Measurements from ENCODE around the gene MMP11.

The MMP11 gene

DNA sequence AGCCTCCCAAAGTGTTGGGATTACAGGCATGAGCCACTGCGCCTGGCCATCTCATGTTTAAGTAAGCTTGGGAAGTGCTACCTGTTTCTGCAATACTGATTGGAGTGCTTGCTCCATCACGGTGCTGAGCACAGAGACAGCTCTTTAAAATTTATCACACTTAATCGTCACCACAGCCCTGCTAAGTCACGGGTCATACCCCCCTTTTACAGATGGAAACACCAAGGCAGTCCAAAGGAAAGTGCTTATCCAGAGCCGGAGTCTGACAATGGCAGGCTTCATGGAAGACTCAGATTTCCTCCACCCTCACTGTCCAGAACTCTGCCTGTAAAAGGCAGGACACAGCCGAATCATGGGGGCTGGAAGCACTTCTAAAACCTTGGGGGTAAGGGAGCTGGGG, 12.6 kb upstream of the MMP11 start:
- no peak for DNase-seq (ENCODE audit: low spot score)

- peak; percentile 68 for DNase-seq (ENCODE audit: low spot score)
Observed at GRCh38 chr22:23762842-23763578, 9.6 kb upstream of the MMP11 start, which contains the start of gene C22orf15. Gene C22orf15, plus strand, starts transcription at chr22:23762990. Its CDS starts 317 bp downstream, at chr22:23763307.

DNA sequence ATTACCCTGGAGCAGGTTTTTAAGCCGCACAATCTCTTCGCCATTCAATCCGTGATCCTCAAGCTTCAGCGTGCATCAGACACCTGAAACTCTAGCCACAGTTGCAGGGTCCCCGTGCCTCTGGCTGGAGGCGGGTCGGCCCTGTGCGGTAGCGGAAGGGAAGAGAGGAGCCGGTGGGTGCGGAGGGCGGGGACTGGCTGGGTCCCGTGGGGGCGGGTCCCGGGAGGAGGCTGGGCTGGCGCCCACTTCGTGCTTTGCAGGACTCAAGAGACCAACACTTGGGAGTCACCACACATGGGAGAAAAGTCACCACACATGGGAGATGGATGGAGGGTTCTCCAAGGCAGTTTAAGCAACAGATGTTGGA, 9.1 kb upstream of the MMP11 start:
- DNase-seq (ENCODE audit: low spot score) = no peak

DNA sequence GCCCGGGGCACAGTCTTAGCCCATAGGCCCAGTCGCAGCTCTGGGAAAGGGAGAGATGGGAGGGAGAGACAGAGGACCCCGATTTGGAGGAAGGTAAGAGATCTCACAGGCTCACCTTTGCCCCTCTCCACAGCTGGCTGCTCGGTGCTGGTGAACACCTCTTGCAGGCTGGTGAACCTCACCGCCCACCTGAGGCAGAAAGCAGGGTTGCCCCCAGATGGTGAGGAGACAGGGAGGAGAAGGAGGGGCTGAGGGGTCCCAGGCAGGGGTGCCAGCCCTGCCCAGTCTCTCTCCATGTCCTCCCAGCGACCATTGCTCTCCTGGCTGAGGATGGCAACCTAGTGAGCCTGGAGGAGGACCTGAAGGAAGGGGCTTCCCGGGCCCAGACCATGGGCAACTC, 8.7 kb upstream of the MMP11 start:
- no peak for DNase-seq (ENCODE audit: low spot score)

- no peak for DNase-seq (ENCODE audit: low spot score)
Observed at GRCh38 chr22:23764899-23765881, 7.5 kb upstream of the MMP11 start.

DNA sequence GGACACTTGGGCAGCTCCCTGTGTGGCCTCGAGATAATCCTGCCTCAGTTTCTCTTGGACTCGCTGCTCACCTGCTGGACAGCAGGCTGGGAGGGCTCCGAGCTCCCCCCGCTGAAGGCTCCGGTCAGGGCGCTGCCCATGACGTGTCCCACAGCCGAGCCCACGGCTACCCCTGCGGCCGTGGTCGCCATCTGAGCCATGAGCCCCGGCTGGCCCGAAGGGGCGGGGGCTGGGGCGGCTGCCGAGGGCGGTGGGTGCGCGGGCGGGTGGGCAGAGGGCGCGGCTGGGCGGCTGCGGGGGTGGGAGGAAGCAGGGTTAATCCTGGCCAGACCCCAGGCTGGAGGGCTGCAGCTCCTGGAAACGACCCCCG, 5.4 kb upstream of the MMP11 start:
- DNase-seq (ENCODE audit: low spot score) = no peak

DNA sequence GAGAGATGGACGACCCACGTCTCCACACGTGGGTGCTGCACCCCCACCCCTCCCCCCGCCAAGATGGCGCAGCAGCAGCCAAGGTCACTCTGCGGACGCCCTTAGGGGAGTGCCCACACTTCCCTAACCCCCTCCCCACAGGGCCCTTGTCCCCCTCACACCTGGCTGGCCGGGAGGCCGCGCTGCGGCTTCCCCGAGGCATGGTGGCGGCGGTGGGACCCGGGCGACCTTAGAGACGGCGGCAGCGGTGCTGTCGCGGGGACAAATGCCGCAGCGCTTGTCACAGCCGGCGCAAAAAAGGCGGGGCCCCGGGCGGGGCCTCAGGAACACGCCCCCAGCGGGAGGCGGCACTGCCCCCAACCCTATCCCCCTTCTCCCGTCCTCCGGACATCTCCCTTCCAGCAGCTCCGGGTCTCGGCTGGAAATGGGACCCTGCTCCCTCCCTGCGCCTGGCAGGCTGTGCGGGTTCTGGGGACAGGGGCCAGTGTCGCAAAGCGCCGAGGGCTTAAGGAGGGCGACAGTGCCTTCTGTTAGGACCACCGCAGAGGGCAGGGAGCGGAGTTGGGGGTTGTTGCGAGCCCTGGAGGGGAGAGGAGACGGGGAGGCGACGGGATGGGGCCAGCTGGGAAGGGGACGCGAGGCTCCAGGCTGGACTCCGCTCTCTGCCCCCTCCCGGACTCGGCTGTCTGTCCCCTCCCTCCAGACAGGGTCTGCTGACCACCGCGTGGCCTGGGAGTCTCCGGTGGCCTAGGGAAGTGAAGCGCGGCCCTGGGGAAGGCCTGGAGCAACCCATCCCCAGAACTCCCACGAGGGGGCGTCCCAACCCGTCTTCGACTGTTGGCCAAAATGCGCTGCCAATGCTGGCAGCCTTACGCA, 4.7 kb upstream of the MMP11 start, which contains the start of gene CHCHD10:
CHCHD10 (minus strand) TSS at position 300 of the 876 bp plus-strand sequence; CDS start at position 202, 98 bp downstream.
- peak; percentile 89 for DNase-seq (ENCODE audit: low spot score)

GRCh38 chr22:23769321-23769965, 3.2 kb upstream of the MMP11 start:
- no peak for DNase-seq (ENCODE audit: low spot score)

- no peak for DNase-seq (ENCODE audit: low spot score)
Observed at GRCh38 chr22:23772315-23772648, 367 bp upstream of the MMP11 start.

DNA sequence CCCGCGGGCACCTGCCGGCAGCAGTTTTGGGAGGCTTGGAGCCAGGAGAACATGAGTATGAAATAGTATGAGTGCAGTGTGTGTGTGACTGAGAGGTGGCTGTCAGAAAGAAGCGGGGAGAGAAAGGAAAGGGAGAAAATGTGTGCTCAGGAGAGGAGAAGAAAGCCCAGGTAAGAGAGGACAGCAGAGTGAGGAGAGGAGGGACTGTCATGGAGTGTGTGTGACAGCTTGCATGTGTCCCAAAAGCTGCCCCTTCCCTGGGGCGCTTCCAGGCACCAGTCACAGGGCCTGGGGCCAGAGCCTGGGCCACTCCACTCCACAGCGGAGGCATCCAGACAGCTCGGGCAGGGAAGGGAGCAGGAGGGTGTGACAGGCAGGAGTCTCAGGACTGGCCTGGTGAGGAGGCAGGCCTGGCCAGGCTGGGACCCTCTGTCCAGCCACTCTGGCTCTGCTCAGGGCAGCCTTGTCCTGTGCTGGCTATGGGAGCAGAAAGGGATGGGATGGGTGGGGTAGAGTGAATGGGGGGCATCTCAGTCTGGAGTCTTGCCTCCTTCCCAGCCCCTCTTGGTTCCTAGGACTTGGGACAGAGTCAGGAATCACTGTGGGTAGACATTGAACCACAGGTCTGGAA, 949 bp downstream of the MMP11 start:
- DNase-seq (ENCODE audit: low spot score) = no peak

GRCh38 chr22:23774114-23774921, 1.7 kb downstream of the MMP11 start:
- DNase-seq (ENCODE audit: low spot score) = no peak

GRCh38 chr22:23774922-23775436, 2.3 kb downstream of the MMP11 start:
- DNase-seq (ENCODE audit: low spot score) = peak; percentile 86

GRCh38 chr22:23775779-23776375, 3.2 kb downstream of the MMP11 start:
- no peak for DNase-seq (ENCODE audit: low spot score)

- DNase-seq (ENCODE audit: low spot score) = no peak
Observed at GRCh38 chr22:23777776-23778576, 5.3 kb downstream of the MMP11 start.

- DNase-seq (ENCODE audit: low spot score) = no peak
Observed at GRCh38 chr22:23778577-23778900, 5.9 kb downstream of the MMP11 start.

GRCh38 chr22:23779083-23779482, 6.4 kb downstream of the MMP11 start:
- DNase-seq (ENCODE audit: low spot score) = no peak

GRCh38 chr22:23779731-23780130, 7.1 kb downstream of the MMP11 start:
- DNase-seq (ENCODE audit: low spot score) = no peak

GRCh38 chr22:23780146-23780748, 7.6 kb downstream of the MMP11 start:
- no peak for DNase-seq (ENCODE audit: low spot score)

All from AG20443 (cell line).